ENCODE results near the gene RUNDC1.

DNA sequence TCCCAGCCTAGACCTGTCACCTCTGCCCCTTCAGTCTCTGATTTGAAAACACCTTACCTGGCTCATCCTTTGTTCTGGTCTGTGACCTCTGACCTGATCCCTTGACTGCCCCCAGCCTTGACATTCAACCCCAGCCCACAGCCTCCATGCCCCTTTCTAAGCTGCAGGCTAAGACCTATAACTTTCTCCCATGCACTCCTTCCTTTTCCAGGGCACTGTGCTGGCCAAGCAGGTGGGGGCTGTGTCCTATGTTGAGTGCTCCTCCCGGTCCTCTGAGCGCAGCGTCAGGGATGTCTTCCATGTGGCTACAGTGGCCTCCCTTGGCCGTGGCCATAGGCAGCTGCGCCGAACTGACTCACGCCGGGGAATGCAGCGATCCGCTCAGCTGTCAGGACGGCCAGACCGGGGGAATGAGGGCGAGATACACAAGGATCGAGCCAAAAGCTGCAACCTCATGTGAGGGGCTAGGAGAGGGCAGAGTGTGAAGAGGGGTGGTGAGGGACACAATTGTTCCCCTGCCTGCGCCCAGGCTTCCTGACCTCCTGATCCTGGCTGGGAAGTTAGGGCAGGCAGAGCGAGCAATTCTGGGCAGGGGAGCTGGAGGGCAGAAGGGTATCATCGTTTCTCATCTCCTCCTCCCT lies 48.0 kb downstream of the RUNDC1 start:
- no peak for TF ChIP-seq POLR2A (IDR thresholded peaks at IDR 0.05)
- TF ChIP-seq, protein P1, sequence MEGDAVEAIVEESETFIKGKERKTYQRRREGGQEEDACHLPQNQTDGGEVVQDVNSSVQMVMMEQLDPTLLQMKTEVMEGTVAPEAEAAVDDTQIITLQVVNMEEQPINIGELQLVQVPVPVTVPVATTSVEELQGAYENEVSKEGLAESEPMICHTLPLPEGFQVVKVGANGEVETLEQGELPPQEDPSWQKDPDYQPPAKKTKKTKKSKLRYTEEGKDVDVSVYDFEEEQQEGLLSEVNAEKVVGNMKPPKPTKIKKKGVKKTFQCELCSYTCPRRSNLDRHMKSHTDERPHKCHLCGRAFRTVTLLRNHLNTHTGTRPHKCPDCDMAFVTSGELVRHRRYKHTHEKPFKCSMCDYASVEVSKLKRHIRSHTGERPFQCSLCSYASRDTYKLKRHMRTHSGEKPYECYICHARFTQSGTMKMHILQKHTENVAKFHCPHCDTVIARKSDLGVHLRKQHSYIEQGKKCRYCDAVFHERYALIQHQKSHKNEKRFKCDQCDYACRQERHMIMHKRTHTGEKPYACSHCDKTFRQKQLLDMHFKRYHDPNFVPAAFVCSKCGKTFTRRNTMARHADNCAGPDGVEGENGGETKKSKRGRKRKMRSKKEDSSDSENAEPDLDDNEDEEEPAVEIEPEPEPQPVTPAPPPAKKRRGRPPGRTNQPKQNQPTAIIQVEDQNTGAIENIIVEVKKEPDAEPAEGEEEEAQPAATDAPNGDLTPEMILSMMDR (IDR thresholded peaks at IDR 0.05): no peak
- no peak for TF ChIP-seq POLR2AphosphoS5 (IDR thresholded peaks at IDR 0.05)
- no peak for TF ChIP-seq EP300 (IDR thresholded peaks at IDR 0.05)
